ENCODE data around the gene DENND1B.

The DENND1B gene

GRCh38 chr1:197466813-197467212, 308.5 kb downstream of the DENND1B start:
- DNase-seq (ENCODE audit: low read depth) = no peak
- H3K4me3 ChIP-seq (ENCODE audit: low read length) = no peak overlapping the region
- TF ChIP-seq CTCF (conservative IDR thresholded peaks at IDR 0.05; ENCODE audit: low read length) = no peak

- no peak for DNase-seq (ENCODE audit: low read depth)
- H3K4me3 ChIP-seq (ENCODE audit: low read length) = no peak overlapping the region
- TF ChIP-seq CTCF (conservative IDR thresholded peaks at IDR 0.05; ENCODE audit: low read length) = no peak
Measured at GRCh38 chr1:197465528-197466327, 309.6 kb downstream of the DENND1B start.

- no peak overlapping the region for H3K4me3 ChIP-seq (ENCODE audit: low read length)
- DNase-seq (ENCODE audit: low read depth) = peak; percentile 91
Measured at GRCh38 chr1:197464044-197464443, 311.2 kb downstream of the DENND1B start.

GRCh38 chr1:197463142-197463541, 312.1 kb downstream of the DENND1B start:
- no peak for DNase-seq (ENCODE audit: low read depth)
- H3K4me3 ChIP-seq (ENCODE audit: low read length) = no peak overlapping the region
- no peak for TF ChIP-seq CTCF (conservative IDR thresholded peaks at IDR 0.05; ENCODE audit: low read length)

More at GRCh38 chr1:197464044-197464443, 311.2 kb downstream of the DENND1B start:
- TF ChIP-seq CTCF (conservative IDR thresholded peaks at IDR 0.05; ENCODE audit: low read length) = no peak

- no peak for TF ChIP-seq CTCF (conservative IDR thresholded peaks at IDR 0.05; ENCODE audit: low read length)
- no peak overlapping the region for H3K4me3 ChIP-seq (ENCODE audit: low read length)
Measured at GRCh38 chr1:197462539-197462938, 312.7 kb downstream of the DENND1B start.

More at GRCh38 chr1:197462539-197462938, 312.7 kb downstream of the DENND1B start:
- no peak for DNase-seq (ENCODE audit: low read depth)
